Raji (cell line): ENCODE data around the gene DAAM1.
A peak's percentile ranks its signal among the peaks of the same experiment; 100 is the strongest.

Source experiments
- POLR2A ChIP-seq: IDR thresholded peaks from 2 replicates; pipeline ENCODE4 v1.6.1; 2011; ENCODE audit warnings: low read depth, low read length, control low read depth; ENCODE audit not compliant: insufficient read depth

The DAAM1 gene

DNA sequence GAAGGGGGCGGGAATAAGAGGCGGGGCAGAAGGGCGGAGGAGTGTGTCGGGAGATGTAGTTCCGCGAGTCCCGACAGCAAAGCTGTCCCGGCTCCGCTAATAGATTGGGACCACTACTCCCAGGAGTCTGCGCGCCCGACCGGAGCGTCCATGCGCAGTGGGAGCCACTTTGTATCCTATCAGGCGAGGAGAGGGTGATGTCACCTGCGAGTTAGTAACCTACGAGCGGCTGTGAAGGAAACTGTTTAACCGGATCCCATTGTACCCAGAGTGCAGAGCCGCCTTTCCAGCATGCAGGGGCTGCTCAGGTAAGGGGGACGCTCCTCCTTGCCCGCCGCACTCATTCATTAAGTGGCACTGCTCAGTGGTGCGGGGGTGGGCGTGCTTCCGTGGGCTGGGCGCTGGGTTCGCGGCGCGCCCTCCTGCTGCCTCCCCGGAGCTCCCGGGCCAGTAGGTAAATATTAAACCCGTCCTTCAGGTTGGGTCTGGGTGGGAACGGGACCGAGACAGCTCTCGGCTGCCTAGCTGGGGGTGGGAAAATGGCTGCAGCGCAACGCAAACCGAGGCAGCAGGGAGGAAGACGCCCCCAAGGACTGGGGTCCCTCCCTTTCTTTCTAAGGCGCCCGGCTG is at the start of gene DAAM1:
DAAM1 (plus strand) TSS at position 207 of the 630 bp plus-strand sequence. CDS start 74,811 bp downstream, outside the sequence.
- TF ChIP-seq POLR2A = peak; percentile 87

DNA sequence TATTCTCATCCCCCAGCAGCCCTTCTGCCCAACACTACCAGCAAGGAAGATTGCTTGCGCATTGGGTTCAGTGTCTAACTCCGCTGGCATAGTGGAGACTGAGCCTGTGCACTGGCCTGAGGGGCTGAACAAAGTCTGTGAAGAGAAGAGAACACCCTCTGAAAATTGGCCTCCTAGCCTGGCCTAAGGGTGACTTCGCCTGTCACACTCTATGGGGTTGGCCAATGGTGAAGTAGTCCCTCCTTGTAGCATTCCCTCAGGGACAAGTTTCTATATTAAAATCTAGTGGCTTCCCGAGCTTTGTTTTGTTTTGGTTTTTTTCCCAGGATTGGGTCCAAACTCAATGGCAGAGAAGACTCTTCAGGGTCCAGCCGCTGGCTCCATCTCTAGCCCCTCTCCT is 49.1 kb upstream of the DAAM1 start:
- no peak for TF ChIP-seq POLR2A

GRCh38 chr14:59140106-59140843 is 48.2 kb upstream of the DAAM1 start:
- TF ChIP-seq POLR2A = no peak

DNA sequence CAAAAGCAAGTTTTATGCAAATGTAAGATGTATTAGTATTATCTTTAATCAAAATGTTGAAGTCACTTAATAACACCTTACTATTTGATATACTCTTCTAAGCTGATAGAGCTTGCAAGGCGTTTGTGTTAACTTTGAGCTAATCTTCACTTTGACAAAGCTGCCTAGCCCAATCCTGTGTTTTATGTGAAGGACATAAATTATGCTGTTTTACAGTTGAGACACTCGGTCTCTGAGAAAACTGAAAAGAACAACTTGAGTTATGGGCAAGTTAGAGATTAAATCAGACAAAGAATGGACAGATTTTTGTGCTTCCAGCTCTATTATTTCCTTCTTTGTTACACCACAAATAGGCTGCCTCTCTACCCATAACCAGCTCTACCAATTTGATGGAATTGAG is 42.0 kb upstream of the DAAM1 start:
- no peak for TF ChIP-seq POLR2A

DNA sequence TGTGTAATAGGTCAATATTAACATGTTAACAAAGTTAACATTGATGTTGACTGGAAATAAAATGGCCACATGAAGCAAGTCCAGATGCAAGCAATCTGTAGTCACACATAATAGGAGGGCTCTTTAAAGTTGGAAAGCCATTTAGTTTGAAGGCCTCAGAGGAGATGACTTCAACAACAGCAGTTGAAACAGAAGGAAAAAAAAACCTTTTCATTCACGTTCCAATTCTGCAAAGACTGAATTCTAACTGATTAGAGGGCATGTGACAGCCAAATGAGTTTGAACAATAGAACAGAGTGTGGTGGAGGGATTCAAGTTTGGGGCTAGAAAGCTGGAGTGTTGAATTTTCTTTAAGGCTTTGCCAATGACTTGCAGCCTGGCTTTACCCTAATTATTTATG is 41.5 kb upstream of the DAAM1 start:
- no peak for TF ChIP-seq POLR2A

- TF ChIP-seq POLR2A = no peak
Observed at GRCh38 chr14:59148334-59148900, 40.0 kb upstream of the DAAM1 start.

- TF ChIP-seq POLR2A = no peak
Observed at GRCh38 chr14:59150990-59151389, 37.5 kb upstream of the DAAM1 start.

GRCh38 chr14:59154373-59154772 is 34.1 kb upstream of the DAAM1 start:
- TF ChIP-seq POLR2A = no peak

DNA sequence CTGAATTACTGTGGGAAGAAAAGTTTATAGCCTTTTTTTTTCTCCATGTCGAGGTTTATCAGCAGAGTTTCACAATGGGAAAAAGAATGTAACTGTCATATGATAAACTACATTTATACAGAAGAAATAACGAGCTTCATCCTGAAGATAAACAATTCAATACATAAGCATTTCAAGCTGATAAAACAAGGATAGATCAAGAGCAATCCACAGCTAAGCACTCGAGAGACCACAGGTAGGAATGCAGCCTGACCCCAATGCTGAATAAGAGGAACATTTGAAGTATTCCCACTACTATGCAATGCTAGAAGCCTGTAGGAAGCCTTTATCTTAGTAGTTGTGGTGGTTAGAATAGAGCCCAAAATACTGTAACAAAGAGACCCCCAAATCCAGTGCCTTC is 32.6 kb upstream of the DAAM1 start:
- no peak for TF ChIP-seq POLR2A

GRCh38 chr14:59159169-59159568 is 29.3 kb upstream of the DAAM1 start:
- no peak for TF ChIP-seq POLR2A

DNA sequence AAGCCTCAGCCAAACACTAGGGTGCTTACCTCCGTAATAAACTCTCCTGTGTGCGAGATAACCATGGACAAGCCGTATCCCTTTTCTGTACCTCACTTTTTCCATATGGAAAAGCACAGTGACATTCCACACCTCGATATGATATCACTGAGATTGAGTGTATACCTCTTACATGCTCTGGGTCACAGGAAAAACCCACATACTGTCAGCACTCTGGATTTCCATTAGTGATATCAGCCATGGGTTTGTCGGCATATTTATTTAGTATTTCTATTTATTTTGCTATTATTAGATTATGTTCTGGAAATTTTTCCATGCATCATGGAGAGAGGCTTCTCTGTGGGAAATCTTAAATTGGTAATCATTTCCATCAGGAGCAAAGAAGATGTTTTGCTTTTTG is 28.0 kb upstream of the DAAM1 start:
- TF ChIP-seq POLR2A = no peak

DNA sequence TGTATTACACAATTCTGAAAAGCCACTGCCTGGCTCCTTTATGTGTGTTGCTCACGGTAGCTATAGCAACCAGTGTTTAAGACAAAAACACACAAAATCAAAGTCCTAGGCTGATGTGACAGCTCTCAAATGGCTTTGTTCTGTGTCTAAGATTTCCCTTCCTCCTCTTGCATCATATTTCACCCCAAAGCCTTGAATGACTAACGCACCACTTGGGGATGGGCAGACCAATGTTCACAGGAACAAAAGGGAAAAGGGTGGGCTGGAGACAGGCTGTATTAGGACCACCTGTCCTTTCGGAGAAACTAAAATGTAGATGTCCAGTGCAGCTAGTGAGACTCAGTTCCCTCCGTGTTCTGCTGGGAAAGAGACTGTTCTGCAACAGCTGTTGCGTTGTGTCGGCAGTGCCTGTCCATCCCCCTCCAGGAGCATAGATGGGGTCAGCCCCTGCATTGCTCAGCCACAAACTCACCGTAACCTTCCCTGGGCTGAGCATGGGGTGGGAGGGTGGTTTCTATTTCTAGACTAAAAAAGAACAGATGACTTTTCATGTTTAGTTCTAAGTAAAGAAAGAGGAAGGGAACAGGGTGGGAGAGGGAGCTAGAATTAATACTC is 26.8 kb upstream of the DAAM1 start:
- no peak for TF ChIP-seq POLR2A

- no peak for TF ChIP-seq POLR2A
Observed at GRCh38 chr14:59166258-59166657, 22.2 kb upstream of the DAAM1 start.

DNA sequence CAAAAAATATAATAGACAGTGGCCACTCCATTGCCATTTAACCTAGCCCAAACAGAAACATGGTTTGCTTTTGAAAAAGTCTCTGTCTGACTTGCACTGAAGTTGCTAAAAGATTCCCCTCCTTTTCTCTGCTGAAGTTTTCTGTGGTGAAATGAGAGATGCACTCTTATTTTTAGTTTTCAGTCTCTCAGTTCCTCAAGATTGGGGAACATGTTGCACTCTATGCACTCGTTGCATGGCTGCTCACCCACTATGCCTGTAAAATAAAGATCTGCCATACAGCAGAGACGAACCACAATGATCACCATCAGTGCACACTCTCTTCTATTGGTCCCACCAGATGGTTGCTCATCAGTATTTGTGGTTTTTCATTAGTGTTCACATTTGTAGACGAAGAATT is 13.1 kb upstream of the DAAM1 start:
- TF ChIP-seq POLR2A = no peak

GRCh38 chr14:59176765-59177164 is 11.7 kb upstream of the DAAM1 start:
- no peak for TF ChIP-seq POLR2A

- TF ChIP-seq POLR2A = no peak
Observed at GRCh38 chr14:59177262-59177661, 11.2 kb upstream of the DAAM1 start.
